HG03097 (cell line): ENCODE measurements around the gene TTC19.
"Not testable (repeated sequence)": the region's sequence is repeated elsewhere in the genome, so short reads cannot be mapped to it uniquely, and the experiment has no call there.

Source experiments
- ATAC-seq: cut with Tn5 transposase; IDR thresholded peaks from one replicate; pipeline ENCODE4 v1.9.1; 2021; ENCODE audit not compliant: unreplicated experiment, low FRiP score

Gene TTC19

GRCh38 chr17:15972497-15972951, 27.1 kb upstream of the TTC19 start:
- no peak for ATAC-seq

GRCh38 chr17:15973016-15973415, 26.6 kb upstream of the TTC19 start:
- ATAC-seq = no peak

- ATAC-seq = no peak
Measured at GRCh38 chr17:15973834-15974233, 25.8 kb upstream of the TTC19 start.

GRCh38 chr17:15977894-15978293, 21.7 kb upstream of the TTC19 start:
- no peak for ATAC-seq

- no peak for ATAC-seq
Measured at GRCh38 chr17:15978606-15979005, 21.0 kb upstream of the TTC19 start.

GRCh38 chr17:15979013-15979412, 20.6 kb upstream of the TTC19 start:
- ATAC-seq = not testable (repeated sequence)

GRCh38 chr17:15981208-15981607, 18.4 kb upstream of the TTC19 start:
- ATAC-seq = no peak

- ATAC-seq = no peak
Measured at GRCh38 chr17:15981646-15982580, 17.7 kb upstream of the TTC19 start.

GRCh38 chr17:15996322-15996721, 3.3 kb upstream of the TTC19 start:
- ATAC-seq = no peak

- ATAC-seq = no peak
Measured at GRCh38 chr17:15998031-15998562, 1.5 kb upstream of the TTC19 start.

GRCh38 chr17:15999974-16000827, 577 bp downstream of the TTC19 start:
- peak; percentile 21 for ATAC-seq

GRCh38 chr17:16001226-16001897, 1.7 kb downstream of the TTC19 start:
- no peak for ATAC-seq

- no peak for ATAC-seq
Measured at GRCh38 chr17:16002708-16003260, 3.2 kb downstream of the TTC19 start.

GRCh38 chr17:16003841-16004240, 4.2 kb downstream of the TTC19 start:
- ATAC-seq = no peak

- ATAC-seq = no peak
Measured at GRCh38 chr17:16005636-16006035, 6.0 kb downstream of the TTC19 start.

- ATAC-seq = no peak
Measured at GRCh38 chr17:16007439-16007838, 7.8 kb downstream of the TTC19 start.

- no peak for ATAC-seq
Measured at GRCh38 chr17:16013943-16014407, 14.4 kb downstream of the TTC19 start.

- ATAC-seq = no peak
Measured at GRCh38 chr17:16019347-16019746, 19.7 kb downstream of the TTC19 start.

- ATAC-seq = no peak
Measured at GRCh38 chr17:16023881-16024280, 24.3 kb downstream of the TTC19 start.

- ATAC-seq = no peak
Measured at GRCh38 chr17:16025202-16025601, 25.6 kb downstream of the TTC19 start.
